ENCODE data around the gene WASHC2A.
"Not testable (repeated sequence)": the region's sequence is repeated elsewhere in the genome, so short reads cannot be mapped to it uniquely, and the experiment has no call there.

Gene WASHC2A

GRCh38 chr10:50067546-50068351, at the start of gene WASHC2A:
Gene WASHC2A, plus strand, starts transcription at chr10:50067954. Its CDS starts 52 bp downstream, at chr10:50068006.
- Histone ChIP-seq H3K27ac (peak within 1 kb of the TSS; percentile 73), H3K4me3 (ENCODE audit: low read depth, low read length) (peak within 1 kb of the TSS; percentile 67)
- H3K36me3 ChIP-seq (replicated peaks); H3K27me3 ChIP-seq (replicated peaks); in situ Hi-C loops (cut with HindIII; ENCODE audit: low pct_ligation_motif_present, low sequenced_read_pairs): not testable (repeated sequence)
- DNase-seq = peak; percentile 81

GRCh38 chr10:50019279-50019678, 48.5 kb upstream of the WASHC2A start:
- H3K36me3 ChIP-seq (replicated peaks); H3K27me3 ChIP-seq (replicated peaks); H3K27ac ChIP-seq; DNase-seq; in situ Hi-C loops (cut with HindIII; ENCODE audit: low pct_ligation_motif_present, low sequenced_read_pairs); H3K4me3 ChIP-seq (ENCODE audit: low read depth, low read length): not testable (repeated sequence)

GRCh38 chr10:50020451-50021024, 47.2 kb upstream of the WASHC2A start:
- H3K4me3 ChIP-seq (ENCODE audit: low read depth, low read length); H3K27me3 ChIP-seq (replicated peaks); in situ Hi-C loops (cut with HindIII; ENCODE audit: low pct_ligation_motif_present, low sequenced_read_pairs); H3K27ac ChIP-seq; DNase-seq; H3K36me3 ChIP-seq (replicated peaks): not testable (repeated sequence)

- no peak for DNase-seq
- no peaks in the 10 kb centered on the region for H3K36me3 ChIP-seq (replicated peaks)
- in situ Hi-C loops (cut with HindIII; ENCODE audit: low pct_ligation_motif_present, low sequenced_read_pairs) = no loop called here
- no peak overlapping the region for H3K27ac ChIP-seq
- no peak for TF ChIP-seq CTCF (IDR thresholded peaks at IDR 0.05; ENCODE audit: low read depth, low read length, missing control alignments)
- H3K4me3 ChIP-seq (ENCODE audit: low read depth, low read length) = no peak overlapping the region
- peaks cover 2% of the 10 kb centered on the region for H3K27me3 ChIP-seq (replicated peaks)
Observed at GRCh38 chr10:50021646-50022045, 46.1 kb upstream of the WASHC2A start.

- H3K27ac ChIP-seq; H3K4me3 ChIP-seq (ENCODE audit: low read depth, low read length); in situ Hi-C loops (cut with HindIII; ENCODE audit: low pct_ligation_motif_present, low sequenced_read_pairs); H3K36me3 ChIP-seq (replicated peaks); H3K27me3 ChIP-seq (replicated peaks); DNase-seq: not testable (repeated sequence)
Observed at GRCh38 chr10:50024716-50025383, 42.9 kb upstream of the WASHC2A start.

- Histone ChIP-seq H3K27me3 (replicated peaks) (peaks cover 2% of the 10 kb centered on the region), H3K36me3 (replicated peaks) (no peaks in the 10 kb centered on the region), H3K27ac (no peak overlapping the region), H3K4me3 (ENCODE audit: low read depth, low read length) (no peak overlapping the region)
- in situ Hi-C loops (cut with HindIII; ENCODE audit: low pct_ligation_motif_present, low sequenced_read_pairs) = no loop called here
- DNase-seq = no peak
- no peak for TF ChIP-seq CTCF (IDR thresholded peaks at IDR 0.05; ENCODE audit: low read depth, low read length, missing control alignments)
Observed at GRCh38 chr10:50025627-50026026, 42.1 kb upstream of the WASHC2A start.

- Histone ChIP-seq H3K27ac (no peak overlapping the region), H3K4me3 (ENCODE audit: low read depth, low read length) (no peak overlapping the region), H3K27me3 (replicated peaks) (peaks cover 2% of the 10 kb centered on the region), H3K36me3 (replicated peaks) (no peaks in the 10 kb centered on the region)
- no peak for TF ChIP-seq CTCF (IDR thresholded peaks at IDR 0.05; ENCODE audit: low read depth, low read length, missing control alignments)
- DNase-seq = no peak
- in situ Hi-C loops (cut with HindIII; ENCODE audit: low pct_ligation_motif_present, low sequenced_read_pairs) = no loop called here
Observed at GRCh38 chr10:50027195-50027594, 40.6 kb upstream of the WASHC2A start.
